Erythroblast (primary cell): Measurements from ENCODE around the gene CAV2.

ENCODE experiments used
- GATA1 ChIP-seq: IDR thresholded peaks from 2 replicates; pipeline ENCODE4 v1.6.1; 2011; ENCODE audit warnings: low read depth, mild to moderate bottlenecking, control low read depth, low read length, moderate library complexity
- POLR2A ChIP-seq: IDR thresholded peaks from 2 replicates; pipeline ENCODE4 v1.6.1; 2011; ENCODE audit warnings: mild to moderate bottlenecking, low read length

DNA sequence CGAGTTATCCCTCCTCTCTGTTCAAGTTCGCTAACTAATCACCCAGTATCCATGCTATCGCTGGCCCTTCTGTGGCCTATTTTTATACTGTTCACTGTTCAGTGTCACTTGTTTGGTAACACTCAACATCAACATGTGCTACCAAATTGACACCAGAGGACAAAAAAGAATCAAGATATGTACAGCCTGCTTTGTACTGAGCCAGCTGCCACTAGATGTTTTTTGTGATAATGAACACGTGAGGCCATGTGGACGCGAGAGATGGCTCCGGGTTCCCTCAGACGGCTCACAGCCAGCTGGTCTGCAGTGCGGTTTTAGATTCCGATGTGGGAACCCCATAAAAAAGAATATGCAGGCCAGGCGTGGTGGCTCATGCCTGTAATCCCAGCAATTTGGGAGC, 46.5 kb downstream of the CAV2 start:
- TF ChIP-seq POLR2A, result no peak
- no peak for TF ChIP-seq GATA1
